OCI-LY3 (cell line): ENCODE data around the gene NFIC.

Experiments
- H2AFZ ChIP-seq: fragments of 200-600, 300-600 bp; shearing (Covaris generic); 2 replicates; pipeline ENCODE4 v1.6.0; 2014; ENCODE audit warnings: antibody characterized with exemption, low read depth, low read length
- H3K27ac ChIP-seq: fragments of 200-600, 300-600 bp; sonication (generic); 2 replicates; pipeline ENCODE4 v1.5.1; 2014; ENCODE audit warnings: mild to moderate bottlenecking, low read length, moderate library complexity, mixed read lengths
- H3K27me3 ChIP-seq: fragments of 200-600, 300-600 bp; sonication (generic); 2 replicates; pipeline ENCODE4 v1.6.1; 2014; ENCODE audit warnings: low read depth, low read length, mixed read lengths
- H3K36me3 ChIP-seq: fragments of 200-600, 300-600 bp; sonication (generic); replicated peaks from 2 replicates; pipeline ENCODE3; 2014; ENCODE audit warnings: low read depth, low read length, mixed read lengths
- H3K4me1 ChIP-seq: fragments of 300-600, 200-600 bp; sonication (generic); 2 replicates; pipeline ENCODE4 v1.6.1; 2014; ENCODE audit warnings: low read length, mixed read lengths
- H3K4me2 ChIP-seq: fragments of 200-600, 300-600 bp; sonication (generic); 2 replicates; pipeline ENCODE4 v1.6.1; 2014; ENCODE audit warnings: low read length, mixed read lengths
- H3K4me3 ChIP-seq: fragments of 300-600, 200-600 bp; sonication (generic); 2 replicates; pipeline ENCODE4 v1.5.1; 2014; ENCODE audit warnings: antibody characterized with exemption, mild to moderate bottlenecking, low read length, moderate library complexity
- H3K79me2 ChIP-seq: fragments of 300-600, 200-600 bp; shearing (Covaris generic); 2 replicates; pipeline ENCODE4 v1.6.1; 2014; ENCODE audit warnings: mild to moderate bottlenecking, low read length, mixed read lengths
- H3K9ac ChIP-seq: fragments of 300-600, 200-600 bp; shearing (Covaris generic); 2 replicates; pipeline ENCODE4 v1.6.0; 2014; ENCODE audit warnings: mild to moderate bottlenecking, low read length, moderate library complexity
- H3K9me3 ChIP-seq: fragments of 200-600, 300-600 bp; shearing (Covaris generic); 2 replicates; pipeline ENCODE4 v1.6.1; 2014; ENCODE audit warnings: low read length, mixed read lengths; ENCODE audit not compliant: insufficient read depth
- H4K20me1 ChIP-seq: fragments of 200-600, 300-600 bp; sonication (generic); 2 replicates; pipeline ENCODE4 v1.6.1; 2016; ENCODE audit warnings: low read length, mixed read lengths; ENCODE audit not compliant: insufficient read depth
- CTCF ChIP-seq: fragments of 200-600, 300-600 bp; sonication (generic); IDR thresholded peaks from 2 replicates; pipeline ENCODE4 v1.5.1; 2014; ENCODE audit warnings: antibody characterized with exemption, low read length, low read depth
- EZH2phosphoT487 ChIP-seq: fragments of 200-600 bp; shearing (Covaris generic); IDR thresholded peaks from 2 replicates; pipeline ENCODE4 v1.6.1; 2018; ENCODE audit warnings: antibody characterized with exemption, mixed run types, low read depth

NFIC gene

GRCh38 chr19:3504735-3505134 lies 138.4 kb downstream of the NFIC start:
- H3K4me1 ChIP-seq: peaks cover 19% of the 10 kb centered on the region
- H3K9me3 ChIP-seq: no peaks in the 10 kb centered on the region
- peak overlapping the region; percentile 83 for H3K9ac ChIP-seq
- peaks cover 14% of the 10 kb centered on the region; the same call in 1 of the 2 replicates for H4K20me1 ChIP-seq
- H3K36me3 ChIP-seq: peaks cover 15% of the 10 kb centered on the region
- peaks cover 43% of the 10 kb centered on the region for H3K79me2 ChIP-seq
- H2AFZ ChIP-seq: no peak overlapping the region
- peak overlapping the region; percentile 85 for H3K4me2 ChIP-seq
- no peak overlapping the region for H3K27ac ChIP-seq
- TF ChIP-seq CTCF (no peak), EZH2phosphoT487 (no peak)
- H3K27me3 ChIP-seq: no peaks in the 10 kb centered on the region
- peak overlapping the region; percentile 79 for H3K4me3 ChIP-seq

- H3K4me3 ChIP-seq: peak within 1 kb of the TSS; percentile 85
- H4K20me1 ChIP-seq: peaks cover 22% of the 10 kb centered on the region; the same call in 1 of the 2 replicates
- H3K4me2 ChIP-seq: peak within 1 kb of the TSS; percentile 93
- peak; percentile 22; the same call in 1 of the 2 replicates for TF ChIP-seq CTCF
- TF ChIP-seq EZH2phosphoT487: no peak
- H3K36me3 ChIP-seq: peaks cover 19% of the 10 kb centered on the region
- H3K4me1 ChIP-seq: peaks cover 18% of the 10 kb centered on the region
- H2AFZ ChIP-seq: peak within 1 kb of the TSS; percentile 57; the same call in 1 of the 2 replicates
- peak within 1 kb of the TSS; percentile 64 for H3K27ac ChIP-seq
- peak within 1 kb of the TSS; percentile 84 for H3K9ac ChIP-seq
- no peaks in the 10 kb centered on the region for H3K27me3 ChIP-seq
- H3K9me3 ChIP-seq: no peaks in the 10 kb centered on the region
- peaks cover 46% of the 10 kb centered on the region for H3K79me2 ChIP-seq
Measured at GRCh38 chr19:3505598-3506383, 139.4 kb downstream of the NFIC start, which contains the start of gene FZR1. FZR1 (plus strand) TSS chr19:3506311; CDS start chr19:3522990, 16,679 bp downstream.

- TF ChIP-seq EZH2phosphoT487 (no peak), CTCF (no peak)
- Histone ChIP-seq H3K4me1 (peaks cover 14% of the 10 kb centered on the region), H3K36me3 (peaks cover 24% of the 10 kb centered on the region), H3K27ac (peak overlapping the region; percentile 43), H3K4me2 (peak overlapping the region; percentile 93), H3K27me3 (no peaks in the 10 kb centered on the region), H3K9ac (peak overlapping the region; percentile 84), H2AFZ (no peak overlapping the region), H3K4me3 (peak overlapping the region; percentile 85), H4K20me1 (peaks cover 31% of the 10 kb centered on the region), H3K79me2 (peaks cover 55% of the 10 kb centered on the region), H3K9me3 (no peaks in the 10 kb centered on the region)
Measured at GRCh38 chr19:3506384-3507340, 140.3 kb downstream of the NFIC start.
